ENCODE measurements around the gene SPAG16.
"Not testable (repeated sequence)": the region's sequence is repeated elsewhere in the genome, so short reads cannot be mapped to it uniquely, and the experiment has no call there.

SPAG16 gene

DNA sequence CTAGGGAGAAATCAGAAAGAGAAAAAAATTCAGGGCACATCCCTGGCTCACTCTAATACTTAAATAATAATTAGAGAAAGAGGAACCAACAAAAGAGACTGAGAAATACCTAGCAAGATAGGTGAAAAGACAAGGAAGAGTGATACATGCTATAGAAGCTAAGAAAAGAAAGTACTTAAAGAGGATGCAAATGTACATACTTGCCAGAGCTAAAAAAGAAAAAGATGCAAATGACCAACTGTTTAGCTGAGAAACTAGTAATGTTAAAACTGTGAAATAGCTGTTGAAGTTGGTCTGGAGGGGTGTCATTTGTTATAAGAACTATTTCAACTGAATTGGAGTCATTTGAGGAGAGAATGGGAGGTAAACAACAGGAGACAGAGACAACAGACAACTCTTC lies 412.2 kb downstream of the SPAG16 start:
- no peak for DNase-seq (ENCODE audit: low read depth, low spot score)
- TF ChIP-seq EZH2 (IDR thresholded peaks at IDR 0.05) (no peak), FOXP2 (optimal IDR thresholded peaks at IDR 0.05; ENCODE audit: control extremely low read depth, extremely low read length, insufficient read depth) (no peak), POLR2AphosphoS5 (IDR thresholded peaks at IDR 0.05; ENCODE audit: borderline replicate concordance, low read depth, low read length) (no peak)
- Histone ChIP-seq H3K9ac (ENCODE audit: insufficient read length) (no peak overlapping the region), H3K4me3 (no peak overlapping the region), H3K27ac (no peak overlapping the region), H3K36me3 (ENCODE audit: insufficient read depth, low read length) (no peaks in the 10 kb centered on the region), H3K9me3 (ENCODE audit: low read depth, low read length) (no peaks in the 10 kb centered on the region)

DNA sequence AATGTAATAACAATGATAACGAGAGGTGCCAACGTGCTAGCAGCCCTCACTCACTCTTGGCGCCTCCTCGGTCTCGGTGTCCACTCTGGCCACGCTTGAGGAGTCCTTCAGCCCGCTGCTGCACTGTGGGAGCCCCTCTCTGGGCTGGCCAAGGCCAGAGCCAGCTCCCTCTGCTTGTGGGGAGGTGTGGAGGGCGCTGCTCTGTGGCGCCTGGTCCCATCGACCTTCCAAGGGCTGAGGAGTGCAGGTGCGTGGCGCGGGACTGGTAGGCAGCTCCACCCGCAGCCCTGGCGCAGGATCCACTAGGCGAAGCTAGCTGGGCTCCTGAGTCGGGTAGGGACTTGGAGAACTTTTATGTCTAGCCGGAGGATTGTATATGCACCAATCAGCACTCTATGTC lies 417.1 kb downstream of the SPAG16 start:
- H3K27ac ChIP-seq; H3K9ac ChIP-seq (ENCODE audit: insufficient read length); DNase-seq (ENCODE audit: low read depth, low spot score); H3K36me3 ChIP-seq (ENCODE audit: insufficient read depth, low read length); H3K9me3 ChIP-seq (ENCODE audit: low read depth, low read length); H3K4me3 ChIP-seq: not testable (repeated sequence)

DNA sequence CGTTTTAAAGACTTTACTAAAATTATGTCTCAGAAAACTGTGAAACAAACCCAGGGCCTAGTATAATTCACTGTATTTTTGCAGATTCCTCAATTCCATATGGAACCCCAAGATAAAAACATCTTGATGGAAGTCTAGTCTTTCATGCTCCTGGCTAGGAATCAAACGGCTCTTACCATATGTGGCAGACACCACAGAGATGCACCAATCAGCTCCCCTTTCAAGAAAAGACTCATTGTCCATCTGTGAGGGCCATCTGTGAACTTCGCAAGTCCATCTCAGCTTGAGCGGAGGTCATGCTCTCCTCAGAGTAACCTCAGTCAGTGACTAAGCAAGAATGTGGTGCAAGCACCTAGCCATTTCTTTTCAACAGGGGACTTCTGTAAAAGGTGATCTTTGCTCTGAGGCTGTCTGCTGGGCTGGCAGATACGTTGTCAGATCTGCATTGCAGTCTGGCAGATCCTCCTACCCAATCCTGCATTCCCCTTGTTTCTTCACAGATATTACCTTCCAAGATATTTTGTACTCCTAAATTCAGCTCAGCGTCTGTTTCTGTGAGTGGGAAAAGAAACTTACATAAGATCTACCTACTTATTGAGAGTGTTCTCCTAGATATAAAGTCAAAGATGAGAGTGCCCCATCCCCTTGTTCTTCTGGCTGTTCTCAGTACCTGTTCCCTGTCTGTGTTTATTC lies 419.3 kb downstream of the SPAG16 start:
- Histone ChIP-seq H3K9me3 (ENCODE audit: low read depth, low read length) (no peaks in the 10 kb centered on the region), H3K9ac (ENCODE audit: insufficient read length) (no peak overlapping the region), H3K27ac (no peak overlapping the region), H3K4me3 (no peak overlapping the region), H3K36me3 (ENCODE audit: insufficient read depth, low read length) (no peaks in the 10 kb centered on the region)
- DNase-seq (ENCODE audit: low read depth, low spot score), result no peak
- TF ChIP-seq POLR2AphosphoS5 (IDR thresholded peaks at IDR 0.05; ENCODE audit: borderline replicate concordance, low read depth, low read length) (no peak), EZH2 (IDR thresholded peaks at IDR 0.05) (no peak), FOXP2 (optimal IDR thresholded peaks at IDR 0.05; ENCODE audit: control extremely low read depth, extremely low read length, insufficient read depth) (no peak)

DNA sequence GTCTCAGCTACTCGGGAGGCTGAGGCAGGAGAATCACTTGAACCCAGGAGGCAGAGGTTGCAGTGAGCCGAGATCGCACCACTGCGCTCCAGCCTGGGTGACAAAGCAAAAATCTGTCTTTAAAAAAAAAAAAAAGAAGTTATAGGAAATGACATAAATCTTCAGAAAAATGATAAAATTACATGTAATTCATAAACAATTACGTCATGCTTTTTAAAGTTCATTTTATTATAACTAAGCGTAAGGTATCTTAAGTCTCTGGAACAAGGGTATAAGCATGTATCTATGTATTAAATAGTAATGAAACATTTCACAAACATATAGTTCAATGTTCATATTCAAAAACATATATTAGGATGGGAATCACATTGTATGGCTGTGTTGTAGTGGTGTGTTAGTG lies 425.9 kb downstream of the SPAG16 start:
- Histone ChIP-seq H3K36me3 (ENCODE audit: insufficient read depth, low read length) (no peaks in the 10 kb centered on the region), H3K9ac (ENCODE audit: insufficient read length) (no peak overlapping the region), H3K27ac (no peak overlapping the region), H3K9me3 (ENCODE audit: low read depth, low read length) (no peaks in the 10 kb centered on the region), H3K4me3 (no peak overlapping the region)
- DNase-seq (ENCODE audit: low read depth, low spot score), result no peak
- TF ChIP-seq POLR2AphosphoS5 (IDR thresholded peaks at IDR 0.05; ENCODE audit: borderline replicate concordance, low read depth, low read length) (no peak), EZH2 (IDR thresholded peaks at IDR 0.05) (no peak), FOXP2 (optimal IDR thresholded peaks at IDR 0.05; ENCODE audit: control extremely low read depth, extremely low read length, insufficient read depth) (no peak)

DNA sequence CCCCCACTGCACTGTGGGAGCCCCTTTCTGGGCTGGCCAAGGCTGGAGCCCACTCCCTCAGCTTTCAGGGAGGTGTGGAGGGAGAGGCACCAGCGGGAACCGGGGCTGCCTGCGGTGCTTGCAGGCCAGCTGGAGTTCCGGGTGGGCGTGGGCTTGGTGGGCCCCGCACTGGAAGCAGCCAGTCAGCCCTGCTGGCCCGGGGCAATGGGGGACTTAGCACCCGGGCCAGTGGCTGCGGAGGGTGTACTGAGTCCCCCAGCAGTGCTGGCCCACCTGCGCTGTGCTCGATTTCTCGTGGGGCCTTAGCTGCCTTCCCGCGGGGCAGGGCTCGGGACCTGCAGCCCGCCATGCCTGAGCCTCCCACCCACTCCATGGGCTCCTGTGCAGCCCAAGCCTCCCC lies 434.1 kb downstream of the SPAG16 start:
- not testable (repeated sequence) for H3K9me3 ChIP-seq (ENCODE audit: low read depth, low read length); H3K9ac ChIP-seq (ENCODE audit: insufficient read length); H3K4me3 ChIP-seq; H3K36me3 ChIP-seq (ENCODE audit: insufficient read depth, low read length); DNase-seq (ENCODE audit: low read depth, low spot score); H3K27ac ChIP-seq

DNA sequence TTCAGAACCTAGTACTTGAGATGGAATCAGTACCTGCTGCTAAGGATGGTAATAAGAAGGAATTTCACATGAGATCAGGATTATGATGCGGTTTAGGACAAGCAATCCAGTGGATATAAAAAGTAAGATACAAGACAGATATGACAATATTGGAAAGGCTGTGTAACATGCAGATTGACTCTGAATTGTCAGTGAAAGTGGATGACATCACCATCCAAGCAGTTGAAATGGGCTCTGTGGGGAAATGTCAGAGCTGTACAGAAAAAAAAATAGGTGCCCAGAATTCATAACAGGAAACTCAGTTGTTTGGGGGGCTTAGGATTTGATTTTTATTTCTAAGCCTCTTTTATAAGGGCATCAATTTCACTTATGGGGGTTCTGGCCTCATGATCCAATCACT lies 438.3 kb downstream of the SPAG16 start:
- Histone ChIP-seq H3K4me3 (no peak overlapping the region), H3K9ac (ENCODE audit: insufficient read length) (no peak overlapping the region), H3K27ac (no peak overlapping the region), H3K9me3 (ENCODE audit: low read depth, low read length) (no peaks in the 10 kb centered on the region), H3K36me3 (ENCODE audit: insufficient read depth, low read length) (no peaks in the 10 kb centered on the region)
- DNase-seq (ENCODE audit: low read depth, low spot score), result no peak
- no peak for TF ChIP-seq POLR2AphosphoS5 (IDR thresholded peaks at IDR 0.05; ENCODE audit: borderline replicate concordance, low read depth, low read length)
- TF ChIP-seq EZH2 (IDR thresholded peaks at IDR 0.05), result no peak
- no peak for TF ChIP-seq FOXP2 (optimal IDR thresholded peaks at IDR 0.05; ENCODE audit: control extremely low read depth, extremely low read length, insufficient read depth)

DNA sequence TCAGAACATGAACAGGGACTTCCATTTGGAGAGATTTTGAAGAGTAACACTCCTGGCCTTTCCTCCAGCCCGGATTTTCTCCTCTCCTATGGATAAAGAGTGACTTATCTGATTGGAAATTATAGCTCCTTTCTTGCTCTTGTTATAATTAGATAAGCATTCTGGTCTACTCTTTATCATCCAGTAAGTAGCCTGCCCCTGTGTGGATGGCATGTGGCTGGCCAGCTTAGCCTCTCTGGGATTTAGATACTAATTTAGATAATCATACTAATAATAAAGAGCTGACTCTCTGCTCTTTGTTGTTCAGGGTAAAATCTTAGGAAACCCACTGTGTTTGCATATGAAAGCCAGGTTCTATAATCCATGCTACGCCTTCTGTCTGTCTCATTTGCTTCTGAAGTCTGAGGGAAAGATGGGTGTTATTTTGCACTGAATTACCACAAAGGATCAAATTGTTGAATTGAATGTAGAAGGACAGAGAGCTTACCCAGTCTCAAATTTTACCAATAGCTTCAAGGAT lies 438.8 kb downstream of the SPAG16 start:
- Histone ChIP-seq H3K4me3 (no peak overlapping the region), H3K36me3 (ENCODE audit: insufficient read depth, low read length) (no peaks in the 10 kb centered on the region), H3K9ac (ENCODE audit: insufficient read length) (no peak overlapping the region), H3K9me3 (ENCODE audit: low read depth, low read length) (no peaks in the 10 kb centered on the region), H3K27ac (no peak overlapping the region)
- TF ChIP-seq FOXP2 (optimal IDR thresholded peaks at IDR 0.05; ENCODE audit: control extremely low read depth, extremely low read length, insufficient read depth) (no peak), EZH2 (IDR thresholded peaks at IDR 0.05) (no peak), POLR2AphosphoS5 (IDR thresholded peaks at IDR 0.05; ENCODE audit: borderline replicate concordance, low read depth, low read length) (no peak)
- DNase-seq (ENCODE audit: low read depth, low spot score), result no peak

DNA sequence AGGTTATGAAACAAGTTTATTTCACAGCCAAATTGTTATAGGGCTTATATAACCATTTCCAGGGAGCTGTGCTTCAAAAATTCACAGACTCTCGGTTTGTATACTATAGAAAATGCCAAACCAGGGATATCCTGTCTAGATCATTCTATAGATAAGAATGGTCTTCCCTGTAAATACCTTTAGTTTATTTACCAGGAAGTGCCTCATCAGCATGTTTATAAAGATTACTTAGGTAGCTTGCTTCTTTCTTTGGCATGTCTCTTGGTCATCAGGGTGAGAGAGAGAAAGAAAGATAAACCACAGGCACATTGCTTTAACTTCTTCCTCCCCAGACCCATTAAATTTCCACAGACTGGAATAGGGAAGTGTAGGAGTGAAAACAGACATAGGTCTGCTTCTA lies 439.4 kb downstream of the SPAG16 start:
- H3K27ac ChIP-seq, result no peak overlapping the region
- TF ChIP-seq POLR2AphosphoS5 (IDR thresholded peaks at IDR 0.05; ENCODE audit: borderline replicate concordance, low read depth, low read length), result no peak
- TF ChIP-seq EZH2 (IDR thresholded peaks at IDR 0.05), result no peak
- no peak for TF ChIP-seq FOXP2 (optimal IDR thresholded peaks at IDR 0.05; ENCODE audit: control extremely low read depth, extremely low read length, insufficient read depth)
- no peak for DNase-seq (ENCODE audit: low read depth, low spot score)
- H3K4me3 ChIP-seq, result no peak overlapping the region
- H3K9ac ChIP-seq (ENCODE audit: insufficient read length), result no peak overlapping the region
- H3K9me3 ChIP-seq (ENCODE audit: low read depth, low read length), result no peaks in the 10 kb centered on the region
- H3K36me3 ChIP-seq (ENCODE audit: insufficient read depth, low read length), result no peaks in the 10 kb centered on the region

DNA sequence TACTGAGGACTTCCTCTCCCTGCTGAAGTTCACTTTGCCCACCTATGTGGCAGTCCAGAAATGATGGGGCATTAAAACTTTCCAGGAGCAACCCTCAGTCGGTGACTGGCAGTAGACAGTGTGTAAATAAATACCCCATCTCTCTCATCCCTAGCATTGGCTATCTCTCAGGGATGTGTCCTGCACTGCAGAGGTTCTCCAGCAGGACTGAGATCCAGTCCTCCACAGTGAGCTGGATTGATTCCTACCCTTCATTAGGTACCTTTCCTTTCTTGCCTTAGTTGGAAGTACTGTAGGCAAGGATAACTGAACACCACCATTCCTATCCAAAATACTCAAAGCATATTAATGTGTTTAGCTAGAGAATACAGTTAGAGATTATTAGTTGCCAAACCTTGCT lies 441.8 kb downstream of the SPAG16 start:
- H3K9me3 ChIP-seq (ENCODE audit: low read depth, low read length), result no peaks in the 10 kb centered on the region
- H3K27ac ChIP-seq, result no peak overlapping the region
- no peak for DNase-seq (ENCODE audit: low read depth, low spot score)
- no peak overlapping the region for H3K9ac ChIP-seq (ENCODE audit: insufficient read length)
- no peak for TF ChIP-seq POLR2AphosphoS5 (IDR thresholded peaks at IDR 0.05; ENCODE audit: borderline replicate concordance, low read depth, low read length)
- TF ChIP-seq EZH2 (IDR thresholded peaks at IDR 0.05), result no peak
- TF ChIP-seq FOXP2 (optimal IDR thresholded peaks at IDR 0.05; ENCODE audit: control extremely low read depth, extremely low read length, insufficient read depth), result no peak
- H3K4me3 ChIP-seq, result no peak overlapping the region
- H3K36me3 ChIP-seq (ENCODE audit: insufficient read depth, low read length), result no peaks in the 10 kb centered on the region
